Sigmoid colon (tissue), 4 donors: ENCODE data around the gene SMIM28.

Source experiments
- POLR2A ChIP-seq, 2 donors: fragments of 450-650 bp; IDR thresholded peaks; one replicate each; pipeline ENCODE4 v1.6.1; 2016; ENCODE audit warnings: antibody characterized with exemption in 2 of 2, mild to moderate bottlenecking in 2 of 2, moderate library complexity in 2 of 2
- POLR2AphosphoS5 ChIP-seq, 4 donors: sonication (generic); formaldehyde crosslinking; IDR thresholded peaks; one replicate each; pipeline ENCODE4 v1.6.1; 2017; ENCODE audit warnings: antibody characterized with exemption in 4 of 4
- TF ChIP-seq, protein P1 (sequence below), 4 experiments: fragments of 450-650 bp in 3 of 4; fragments of 200-600 bp in 1 of 4; IDR thresholded peaks; one replicate each; pipeline ENCODE4 v1.5.1; 2016 to 2019; ENCODE audit warnings: antibody characterized with exemption in 4 of 4, mild to moderate bottlenecking in 3 of 4, moderate library complexity in 2 of 4

DNA sequence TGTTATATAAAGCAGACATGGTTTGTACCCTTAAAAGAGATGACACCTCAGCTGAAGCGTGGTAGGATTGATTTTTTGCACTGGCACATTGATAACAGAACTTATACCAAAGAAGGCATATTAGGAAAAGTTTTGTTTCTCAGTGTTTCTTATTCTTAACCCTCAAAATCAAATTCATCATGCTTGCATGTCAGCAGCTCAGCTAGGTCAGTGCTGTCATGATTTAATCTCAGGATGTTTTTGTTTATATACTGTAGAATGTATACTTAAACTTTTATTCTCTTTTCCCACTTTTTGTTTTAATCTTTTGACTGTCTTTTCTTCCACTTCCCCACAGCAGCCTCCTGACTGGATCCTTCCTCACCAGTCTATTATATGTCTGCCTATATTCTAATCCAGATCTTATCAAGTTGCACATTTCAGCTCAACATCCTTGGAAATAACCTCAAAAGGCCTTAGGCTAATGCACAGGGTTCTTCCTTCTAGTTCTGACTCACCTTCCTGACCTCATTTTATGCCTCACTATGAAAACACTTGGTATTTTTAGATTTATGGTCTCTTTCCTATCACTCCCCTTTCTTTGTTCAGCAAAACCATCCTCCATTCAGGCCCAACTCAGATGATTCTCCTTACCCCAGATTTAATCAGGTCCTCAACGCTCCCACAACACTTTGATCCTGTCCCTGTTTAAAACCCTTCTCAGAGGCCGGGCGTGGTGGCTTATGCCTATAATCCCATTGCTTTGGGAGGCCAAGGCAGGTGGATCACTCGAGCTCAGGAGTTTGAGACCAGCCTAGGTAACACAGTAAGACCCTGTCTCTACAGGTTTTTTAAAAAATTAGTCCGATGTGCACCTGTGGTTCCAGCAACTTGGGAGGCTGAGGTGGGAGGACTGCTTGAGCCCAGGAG lies 33.5 kb downstream of the SMIM28 start:
- TF ChIP-seq, protein P1, sequence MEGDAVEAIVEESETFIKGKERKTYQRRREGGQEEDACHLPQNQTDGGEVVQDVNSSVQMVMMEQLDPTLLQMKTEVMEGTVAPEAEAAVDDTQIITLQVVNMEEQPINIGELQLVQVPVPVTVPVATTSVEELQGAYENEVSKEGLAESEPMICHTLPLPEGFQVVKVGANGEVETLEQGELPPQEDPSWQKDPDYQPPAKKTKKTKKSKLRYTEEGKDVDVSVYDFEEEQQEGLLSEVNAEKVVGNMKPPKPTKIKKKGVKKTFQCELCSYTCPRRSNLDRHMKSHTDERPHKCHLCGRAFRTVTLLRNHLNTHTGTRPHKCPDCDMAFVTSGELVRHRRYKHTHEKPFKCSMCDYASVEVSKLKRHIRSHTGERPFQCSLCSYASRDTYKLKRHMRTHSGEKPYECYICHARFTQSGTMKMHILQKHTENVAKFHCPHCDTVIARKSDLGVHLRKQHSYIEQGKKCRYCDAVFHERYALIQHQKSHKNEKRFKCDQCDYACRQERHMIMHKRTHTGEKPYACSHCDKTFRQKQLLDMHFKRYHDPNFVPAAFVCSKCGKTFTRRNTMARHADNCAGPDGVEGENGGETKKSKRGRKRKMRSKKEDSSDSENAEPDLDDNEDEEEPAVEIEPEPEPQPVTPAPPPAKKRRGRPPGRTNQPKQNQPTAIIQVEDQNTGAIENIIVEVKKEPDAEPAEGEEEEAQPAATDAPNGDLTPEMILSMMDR (IDR thresholded peaks at IDR 0.05), result no peak
- no peak for TF ChIP-seq POLR2A (IDR thresholded peaks at IDR 0.05)
- no peak for TF ChIP-seq POLR2AphosphoS5 (IDR thresholded peaks at IDR 0.05)
